HG03108 (cell line): ENCODE measurements around the gene NUP210L.
"Not testable (repeated sequence)": the region's sequence is repeated elsewhere in the genome, so short reads cannot be mapped to it uniquely, and the experiment has no call there.

Experiments used
- ATAC-seq: cut with Tn5 transposase; IDR thresholded peaks from one replicate; pipeline ENCODE4 v1.9.1; 2021; ENCODE audit warnings: moderate library complexity; ENCODE audit not compliant: unreplicated experiment

Gene NUP210L

DNA sequence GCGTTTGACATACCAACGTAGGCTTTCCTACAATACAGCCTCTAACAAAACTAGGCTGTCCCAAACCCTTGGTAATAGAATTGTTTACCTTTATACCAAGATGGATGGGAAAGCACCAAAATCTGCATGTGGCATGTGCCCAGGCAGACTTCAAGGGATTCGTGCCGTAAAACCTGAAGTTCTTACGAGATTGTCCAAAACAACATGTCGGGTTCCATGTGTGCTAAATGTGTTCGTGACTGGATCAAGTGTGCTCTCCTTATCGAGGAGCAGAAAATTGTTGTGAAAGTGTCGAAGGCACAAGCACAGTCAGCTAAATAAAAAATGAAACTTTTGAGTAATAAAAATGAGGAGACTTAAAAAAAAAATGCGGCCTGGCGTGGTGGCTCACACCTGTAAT is 159.2 kb downstream of the NUP210L start:
- ATAC-seq = no peak

GRCh38 chr1:153995202-153995601 is 159.7 kb downstream of the NUP210L start:
- ATAC-seq = no peak

DNA sequence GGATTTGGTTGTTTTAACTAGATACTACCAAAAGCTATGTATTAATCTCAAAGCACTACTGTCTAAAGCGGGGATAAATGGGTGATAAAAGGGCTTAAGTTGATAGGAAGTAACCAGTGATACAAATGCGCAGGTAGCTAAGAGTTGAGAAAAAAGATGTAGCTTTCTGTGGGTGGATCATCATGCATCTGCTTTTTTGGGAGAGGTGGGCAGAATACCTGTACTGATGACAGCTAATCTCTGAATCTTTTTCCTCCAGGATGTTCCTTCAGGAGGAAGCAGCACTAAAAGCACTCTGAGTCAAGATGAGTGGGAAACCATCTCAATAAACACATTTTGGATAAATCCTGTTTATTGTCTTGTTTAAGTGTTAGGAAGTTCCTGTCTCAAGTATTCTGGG is 163.1 kb downstream of the NUP210L start:
- no peak for ATAC-seq

DNA sequence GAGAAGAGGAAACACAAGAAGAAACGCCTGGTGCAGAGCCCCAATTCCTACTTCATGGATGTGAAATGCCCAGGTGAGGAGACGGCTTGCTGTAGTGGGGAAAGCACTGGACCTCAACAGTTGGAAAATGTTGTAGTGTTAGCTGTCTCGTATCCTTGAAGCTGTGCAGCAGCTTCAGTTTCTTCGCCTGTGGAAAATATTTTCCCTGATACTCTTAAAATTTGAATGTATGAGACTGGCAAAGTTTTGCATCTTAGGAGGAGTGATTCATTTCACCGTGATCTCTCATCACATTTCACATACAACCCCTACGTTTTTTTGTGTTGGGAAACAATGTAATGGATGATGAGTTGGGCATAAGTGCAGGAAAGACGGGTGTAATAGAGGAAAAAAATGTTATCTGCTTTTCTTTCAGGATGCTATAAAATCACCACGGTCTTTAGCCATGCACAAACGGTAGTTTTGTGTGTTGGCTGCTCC is 163.7 kb downstream of the NUP210L start:
- ATAC-seq = no peak

GRCh38 chr1:153990468-153991150 is 164.3 kb downstream of the NUP210L start, which contains the start of gene RPS27:
Gene RPS27 (plus strand): TSS chr1:153990762. CDS start chr1:153990797, 35 bp downstream.
- ATAC-seq = peak; percentile 72

DNA sequence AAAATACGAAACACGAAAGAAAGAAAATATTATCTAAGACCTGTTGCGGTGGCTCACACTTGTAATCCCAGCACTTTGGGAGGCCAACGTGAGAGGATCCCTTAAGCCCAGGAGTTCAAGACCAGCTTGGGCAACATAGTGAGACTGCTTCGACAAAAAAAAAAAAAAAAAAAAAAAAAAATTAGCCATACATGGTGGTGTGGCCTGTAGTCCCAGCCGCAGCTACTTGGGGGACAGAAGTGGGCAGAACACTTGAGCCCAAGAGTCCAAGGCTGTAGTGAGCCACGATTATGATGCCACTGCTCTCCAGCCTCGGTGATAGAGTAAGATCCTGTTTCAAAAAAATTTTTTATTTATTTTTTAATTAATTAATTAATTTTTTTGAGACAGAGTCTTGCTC is 167.3 kb downstream of the NUP210L start:
- ATAC-seq = no peak

- no peak for ATAC-seq
Observed at GRCh38 chr1:153985941-153986761, 168.7 kb downstream of the NUP210L start, which contains the start of gene RAB13. Gene RAB13 (minus strand): TSS chr1:153986339. CDS start chr1:153986236, 103 bp downstream.

DNA sequence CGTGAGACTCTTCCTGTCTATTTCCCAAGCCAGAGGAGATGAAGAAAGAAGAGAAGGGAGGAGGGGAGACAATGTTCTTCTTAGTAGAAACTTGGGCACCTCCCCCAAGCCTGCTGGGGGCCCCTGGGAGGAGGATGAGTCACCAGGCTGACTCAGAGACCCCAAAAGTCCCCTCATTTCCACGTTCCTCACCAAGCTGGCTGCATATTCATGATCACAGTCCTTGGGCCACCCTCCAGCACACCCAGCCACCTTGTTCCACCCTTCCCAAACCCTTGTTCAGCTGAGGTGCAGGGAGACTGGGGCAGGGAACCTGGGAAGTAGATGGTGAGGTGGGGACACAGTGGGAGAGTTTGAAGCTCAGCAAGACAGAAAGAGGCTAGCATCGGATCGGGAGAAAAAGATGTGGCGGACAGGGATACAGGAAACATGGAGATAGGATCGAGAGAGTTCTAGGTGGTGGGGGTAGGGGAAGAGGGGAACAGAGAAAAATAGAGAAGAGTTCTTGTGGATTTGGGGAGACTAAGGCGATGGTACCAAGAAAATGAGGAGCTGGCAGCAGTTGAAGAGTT is 169.4 kb downstream of the NUP210L start:
- ATAC-seq = no peak

DNA sequence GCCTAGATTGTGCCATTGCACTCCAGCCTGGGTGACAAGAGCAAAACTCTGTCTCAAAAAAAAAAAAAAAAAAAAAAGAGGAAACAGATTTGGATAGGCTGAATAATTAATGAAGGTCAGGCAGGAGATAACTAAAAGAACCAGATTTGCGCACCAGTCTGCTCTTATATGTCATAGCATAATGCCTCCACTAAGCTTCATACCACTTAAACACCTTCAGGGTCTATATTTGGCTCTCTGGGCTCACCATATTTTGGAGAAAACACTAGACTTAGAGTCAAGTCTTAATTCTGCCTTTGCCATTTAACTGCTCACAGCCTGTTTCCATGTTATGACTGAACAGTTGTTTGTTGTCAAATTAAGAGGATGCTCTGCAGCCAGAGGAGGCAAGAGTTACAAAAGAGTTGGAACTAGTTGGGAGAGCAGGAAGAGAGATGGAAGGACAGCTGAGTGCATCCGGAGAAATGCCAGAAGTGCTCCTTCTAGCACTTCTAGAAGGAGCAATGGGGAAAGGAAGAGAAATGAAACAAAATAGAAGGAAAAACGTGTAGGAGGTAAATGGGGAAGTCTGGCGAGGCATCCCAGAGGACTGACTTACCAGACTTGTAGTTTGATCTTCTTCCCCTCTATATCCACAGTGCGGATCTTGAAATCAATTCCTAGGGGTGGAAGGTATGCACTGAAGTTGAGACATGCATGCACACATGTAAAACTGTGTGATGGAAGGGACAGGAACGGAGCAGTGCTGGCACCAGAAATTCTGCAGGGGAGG is 170.6 kb downstream of the NUP210L start:
- no peak for ATAC-seq

GRCh38 chr1:153981735-153982134 is 173.1 kb downstream of the NUP210L start:
- ATAC-seq = not testable (repeated sequence)

DNA sequence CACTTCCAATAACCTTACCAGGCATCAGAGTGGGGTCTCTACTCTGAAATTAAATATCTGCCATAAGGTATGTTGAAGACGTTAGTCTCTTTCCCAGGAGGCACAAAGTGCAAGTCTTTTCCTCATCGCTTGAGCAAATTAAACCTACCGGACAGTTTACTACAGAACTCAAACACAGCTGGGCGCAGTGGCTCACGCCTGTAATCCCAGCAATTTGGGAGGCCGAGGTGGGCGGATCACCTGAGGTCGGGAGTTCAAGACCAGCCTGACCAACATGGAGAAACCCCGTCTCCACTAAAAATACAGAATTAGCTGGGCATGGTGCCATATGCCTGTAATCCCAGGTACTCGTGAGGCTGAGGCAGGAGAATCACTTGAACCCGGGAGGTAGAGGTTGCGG is 175.8 kb downstream of the NUP210L start:
- ATAC-seq = not testable (repeated sequence)

DNA sequence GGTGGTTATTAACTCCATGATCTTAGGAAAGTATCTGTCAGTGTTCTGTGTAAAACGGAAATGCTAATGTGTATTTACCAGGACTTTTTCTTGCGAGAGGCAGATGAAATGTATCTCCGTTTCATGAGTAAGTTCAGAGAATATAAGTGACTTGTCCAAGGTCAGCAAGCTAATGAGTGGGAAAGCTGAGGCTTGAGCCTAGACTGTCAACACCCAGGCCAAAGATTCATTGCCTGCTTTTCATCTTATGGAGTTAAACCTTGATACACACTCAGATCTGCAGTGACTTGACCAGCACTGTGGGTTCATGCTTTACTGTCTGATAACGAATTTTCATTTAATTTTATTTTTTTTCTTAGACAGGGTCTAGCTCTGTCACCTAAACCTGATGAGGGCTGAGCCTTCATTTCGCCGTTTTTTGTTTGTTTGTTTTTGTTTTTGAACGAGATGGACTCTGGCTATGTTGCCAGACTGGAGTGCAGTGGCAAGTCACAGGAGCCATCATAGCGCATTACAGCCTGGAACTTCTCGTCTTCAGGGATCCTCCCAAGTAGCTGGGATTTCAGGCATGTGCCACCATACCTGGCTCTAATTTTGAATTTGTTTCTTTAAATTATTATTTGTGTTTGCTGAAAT is 176.5 kb downstream of the NUP210L start:
- ATAC-seq = no peak

- ATAC-seq = peak; percentile 82
Observed at GRCh38 chr1:153977250-153978240, 177.3 kb downstream of the NUP210L start, which contains the start of gene JTB. Gene JTB (minus strand): TSS chr1:153977674. CDS start chr1:153977252, 422 bp downstream.

DNA sequence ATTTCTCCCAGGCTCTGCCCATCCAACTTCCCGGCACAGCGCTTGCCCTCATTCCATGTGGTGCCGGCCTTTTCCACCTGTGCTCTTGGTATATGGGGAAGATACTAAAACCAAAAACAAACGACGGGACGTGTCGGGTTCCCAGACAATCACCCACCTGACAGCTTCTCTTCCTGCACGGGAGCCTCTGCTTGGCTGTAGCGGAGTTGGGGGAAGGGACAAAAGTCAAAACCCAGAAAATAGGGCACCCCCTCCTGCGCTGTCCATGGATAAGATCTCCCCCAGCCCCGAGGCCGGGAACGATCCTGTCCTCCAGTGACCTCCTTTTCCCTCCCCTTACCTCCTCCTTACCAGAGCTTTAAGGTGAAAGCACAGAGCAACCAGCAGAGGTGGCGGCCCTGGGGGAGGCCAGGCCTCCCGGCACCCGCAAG is 178.0 kb downstream of the NUP210L start:
- no peak for ATAC-seq

- no peak for ATAC-seq
Observed at GRCh38 chr1:153973525-153973924, 181.3 kb downstream of the NUP210L start.

DNA sequence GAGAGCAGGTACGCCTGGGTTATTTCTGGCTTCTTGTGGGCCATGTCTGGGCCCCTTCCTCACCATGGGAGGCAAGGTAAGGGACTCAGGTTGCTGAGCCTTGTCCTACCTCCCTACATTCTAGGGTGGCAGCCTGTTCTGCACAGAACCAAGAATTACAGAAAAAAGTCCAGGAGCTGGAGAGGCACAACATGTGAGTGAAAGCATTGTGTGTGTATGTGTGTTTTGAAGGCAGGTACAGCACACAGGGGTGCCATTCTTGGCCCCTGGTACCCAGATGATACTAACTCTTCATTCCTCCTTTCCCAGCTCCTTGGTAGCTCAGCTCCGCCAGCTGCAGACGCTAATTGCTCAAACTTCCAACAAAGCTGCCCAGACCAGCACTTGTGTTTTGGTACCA is 181.8 kb downstream of the NUP210L start:
- ATAC-seq = no peak

- no peak for ATAC-seq
Observed at GRCh38 chr1:153970346-153970745, 184.5 kb downstream of the NUP210L start.

GRCh38 chr1:153968972-153969371 is 185.9 kb downstream of the NUP210L start:
- no peak for ATAC-seq

DNA sequence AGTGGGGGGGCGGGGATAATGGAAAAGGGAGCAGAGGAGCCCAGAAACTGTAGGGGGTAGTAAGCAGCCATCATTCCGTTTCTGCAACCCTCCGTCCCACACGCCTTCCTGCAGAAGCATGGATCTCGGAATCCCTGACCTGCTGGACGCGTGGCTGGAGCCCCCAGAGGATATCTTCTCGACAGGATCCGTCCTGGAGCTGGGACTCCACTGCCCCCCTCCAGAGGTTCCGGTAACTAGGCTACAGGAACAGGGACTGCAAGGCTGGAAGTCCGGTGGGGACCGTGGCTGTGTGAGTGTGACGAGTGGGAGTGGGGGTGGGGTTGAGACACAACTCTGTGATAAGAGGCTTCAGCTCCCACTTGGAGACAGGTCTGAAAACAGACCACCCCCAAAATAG is 186.5 kb downstream of the NUP210L start:
- ATAC-seq = no peak
